ENCODE data around the gene HIGD1B. TPM values are rescaled to one million over a fixed set of nuclear protein-coding genes. Genes with fewer than 3 reads are reported as not detected.

HIGD1B gene
- total and polyA plus RNA-seq, 2 of the 13 experiments (the other 11 are each of a cell fraction or from before 2014, with no cell fraction given) = not detected

GRCh38 chr17:44899074-44899782 lies 51.5 kb downstream of the HIGD1B start, which contains the start of gene EFTUD2 (continued):
- TF ChIP-seq BCLAF1 (IDR thresholded peaks at IDR 0.05) (no peak), ZNF644 (CRISPR knock-in tag; IDR thresholded peaks at IDR 0.05; ENCODE audit: low read depth) (no peak), ZNF460 (CRISPR knock-in tag; IDR thresholded peaks at IDR 0.05; ENCODE audit: borderline replicate concordance) (no peak; the same call in 1 of the 2 replicates), ZNF790 (CRISPR knock-in tag; IDR thresholded peaks at IDR 0.05; ENCODE audit: borderline replicate concordance) (peak; percentile 79; the same call in 1 of the 2 replicates), TGIF2 (CRISPR knock-in tag; IDR thresholded peaks at IDR 0.05) (no peak; the same call in 1 of the 2 replicates), RFX3 (CRISPR knock-in tag; IDR thresholded peaks at IDR 0.05) (peak; percentile 93), ZSCAN25 (CRISPR knock-in tag; IDR thresholded peaks at IDR 0.05) (peak; percentile 73; the same call in 1 of the 2 replicates), ZNF629 (CRISPR knock-in tag; conservative IDR thresholded peaks at IDR 0.05) (no peak), SIX1 (CRISPR knock-in tag; IDR thresholded peaks at IDR 0.05; ENCODE audit: borderline replicate concordance) (no peak), SAP130 (CRISPR knock-in tag; IDR thresholded peaks at IDR 0.05; ENCODE audit: low read depth) (peak; percentile 99), STAT5B (CRISPR knock-in tag; IDR thresholded peaks at IDR 0.05) (no peak), NR2F1 (CRISPR knock-in tag; IDR thresholded peaks at IDR 0.05) (no peak; a peak in 1 of 4 replicates), RCOR2 (CRISPR knock-in tag; IDR thresholded peaks at IDR 0.05) (no peak), THAP9 (CRISPR knock-in tag; IDR thresholded peaks at IDR 0.05; ENCODE audit: borderline replicate concordance) (peak; percentile 98), DMAP1 (CRISPR knock-in tag; IDR thresholded peaks at IDR 0.05) (peak; percentile 99), SIN3A (IDR thresholded peaks at IDR 0.05; ENCODE audit: borderline replicate concordance, low read depth, low read length) (peak; percentile 95), SCMH1 (CRISPR knock-in tag; IDR thresholded peaks at IDR 0.05; ENCODE audit: borderline replicate concordance) (no peak)
- TF ChIP-seq, protein P1, sequence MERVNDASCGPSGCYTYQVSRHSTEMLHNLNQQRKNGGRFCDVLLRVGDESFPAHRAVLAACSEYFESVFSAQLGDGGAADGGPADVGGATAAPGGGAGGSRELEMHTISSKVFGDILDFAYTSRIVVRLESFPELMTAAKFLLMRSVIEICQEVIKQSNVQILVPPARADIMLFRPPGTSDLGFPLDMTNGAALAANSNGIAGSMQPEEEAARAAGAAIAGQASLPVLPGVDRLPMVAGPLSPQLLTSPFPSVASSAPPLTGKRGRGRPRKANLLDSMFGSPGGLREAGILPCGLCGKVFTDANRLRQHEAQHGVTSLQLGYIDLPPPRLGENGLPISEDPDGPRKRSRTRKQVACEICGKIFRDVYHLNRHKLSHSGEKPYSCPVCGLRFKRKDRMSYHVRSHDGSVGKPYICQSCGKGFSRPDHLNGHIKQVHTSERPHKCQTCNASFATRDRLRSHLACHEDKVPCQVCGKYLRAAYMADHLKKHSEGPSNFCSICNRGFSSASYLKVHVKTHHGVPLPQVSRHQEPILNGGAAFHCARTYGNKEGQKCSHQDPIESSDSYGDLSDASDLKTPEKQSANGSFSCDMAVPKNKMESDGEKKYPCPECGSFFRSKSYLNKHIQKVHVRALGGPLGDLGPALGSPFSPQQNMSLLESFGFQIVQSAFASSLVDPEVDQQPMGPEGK (CRISPR knock-in tag; IDR thresholded peaks at IDR 0.05) = peak; percentile 61
- TF ChIP-seq, protein P2, sequence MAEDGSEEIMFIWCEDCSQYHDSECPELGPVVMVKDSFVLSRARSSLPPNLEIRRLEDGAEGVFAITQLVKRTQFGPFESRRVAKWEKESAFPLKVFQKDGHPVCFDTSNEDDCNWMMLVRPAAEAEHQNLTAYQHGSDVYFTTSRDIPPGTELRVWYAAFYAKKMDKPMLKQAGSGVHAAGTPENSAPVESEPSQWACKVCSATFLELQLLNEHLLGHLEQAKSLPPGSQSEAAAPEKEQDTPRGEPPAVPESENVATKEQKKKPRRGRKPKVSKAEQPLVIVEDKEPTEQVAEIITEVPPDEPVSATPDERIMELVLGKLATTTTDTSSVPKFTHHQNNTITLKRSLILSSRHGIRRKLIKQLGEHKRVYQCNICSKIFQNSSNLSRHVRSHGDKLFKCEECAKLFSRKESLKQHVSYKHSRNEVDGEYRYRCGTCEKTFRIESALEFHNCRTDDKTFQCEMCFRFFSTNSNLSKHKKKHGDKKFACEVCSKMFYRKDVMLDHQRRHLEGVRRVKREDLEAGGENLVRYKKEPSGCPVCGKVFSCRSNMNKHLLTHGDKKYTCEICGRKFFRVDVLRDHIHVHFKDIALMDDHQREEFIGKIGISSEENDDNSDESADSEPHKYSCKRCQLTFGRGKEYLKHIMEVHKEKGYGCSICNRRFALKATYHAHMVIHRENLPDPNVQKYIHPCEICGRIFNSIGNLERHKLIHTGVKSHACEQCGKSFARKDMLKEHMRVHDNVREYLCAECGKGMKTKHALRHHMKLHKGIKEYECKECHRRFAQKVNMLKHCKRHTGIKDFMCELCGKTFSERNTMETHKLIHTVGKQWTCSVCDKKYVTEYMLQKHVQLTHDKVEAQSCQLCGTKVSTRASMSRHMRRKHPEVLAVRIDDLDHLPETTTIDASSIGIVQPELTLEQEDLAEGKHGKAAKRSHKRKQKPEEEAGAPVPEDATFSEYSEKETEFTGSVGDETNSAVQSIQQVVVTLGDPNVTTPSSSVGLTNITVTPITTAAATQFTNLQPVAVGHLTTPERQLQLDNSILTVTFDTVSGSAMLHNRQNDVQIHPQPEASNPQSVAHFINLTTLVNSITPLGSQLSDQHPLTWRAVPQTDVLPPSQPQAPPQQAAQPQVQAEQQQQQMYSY (CRISPR knock-in tag; IDR thresholded peaks at IDR 0.05) = no peak; the same call in 1 of the 2 replicates

Data from HepG2 (cell line).